GM19463 (cell line): Measurements from ENCODE around the gene WDR55.
"Not testable (repeated sequence)": the region's sequence is repeated elsewhere in the genome, so short reads cannot be mapped to it uniquely, and the experiment has no call there.

Source experiments
- ATAC-seq: cut with Tn5 transposase; IDR thresholded peaks from one replicate; pipeline ENCODE4 v1.9.1; 2021; ENCODE audit warnings: mild to moderate bottlenecking, moderate library complexity; ENCODE audit not compliant: unreplicated experiment

Gene WDR55

GRCh38 chr5:140642718-140643117 lies 22.0 kb upstream of the WDR55 start:
- ATAC-seq: no peak

DNA sequence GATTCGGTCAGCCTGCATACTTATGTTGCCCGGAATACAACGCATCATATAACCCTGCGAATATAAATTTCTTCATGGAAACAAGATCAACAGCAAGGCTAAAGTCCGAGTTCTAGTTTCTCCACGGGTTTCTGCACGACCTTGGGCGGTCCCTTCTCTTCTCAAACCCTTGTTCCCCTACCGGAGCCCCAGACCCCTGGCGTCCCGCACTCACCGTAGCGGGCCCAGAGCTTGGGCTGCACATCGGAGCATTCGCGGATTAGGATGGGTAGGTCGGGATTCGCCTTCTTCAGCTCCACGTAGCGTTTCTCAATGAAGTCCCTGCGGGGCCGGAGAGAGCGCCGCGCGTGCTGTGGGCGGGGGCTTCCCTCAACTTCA lies 17.7 kb upstream of the WDR55 start:
- ATAC-seq: peak; percentile 36

- no peak for ATAC-seq
Measured at GRCh38 chr5:140658870-140659269, 5.8 kb upstream of the WDR55 start.

DNA sequence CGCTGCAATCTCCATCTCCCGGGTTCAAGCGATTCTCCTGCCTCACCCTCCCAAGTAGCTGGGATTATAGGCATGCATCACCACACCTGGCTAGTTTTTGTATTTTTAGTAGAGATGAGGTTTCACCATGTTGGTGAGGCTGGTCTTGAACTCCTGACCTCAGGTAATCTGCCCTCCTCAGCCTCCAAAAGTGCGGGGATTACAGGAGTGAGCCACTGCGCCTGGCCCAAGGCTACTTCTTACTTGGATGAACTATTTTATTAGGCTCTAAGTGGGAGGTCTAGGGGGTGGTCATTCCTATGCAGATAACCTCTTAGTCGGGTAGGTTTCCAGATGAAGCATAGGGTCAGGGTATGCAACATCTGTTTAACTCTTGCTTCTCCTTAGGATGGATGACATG lies 4.3 kb upstream of the WDR55 start:
- ATAC-seq: not testable (repeated sequence)

DNA sequence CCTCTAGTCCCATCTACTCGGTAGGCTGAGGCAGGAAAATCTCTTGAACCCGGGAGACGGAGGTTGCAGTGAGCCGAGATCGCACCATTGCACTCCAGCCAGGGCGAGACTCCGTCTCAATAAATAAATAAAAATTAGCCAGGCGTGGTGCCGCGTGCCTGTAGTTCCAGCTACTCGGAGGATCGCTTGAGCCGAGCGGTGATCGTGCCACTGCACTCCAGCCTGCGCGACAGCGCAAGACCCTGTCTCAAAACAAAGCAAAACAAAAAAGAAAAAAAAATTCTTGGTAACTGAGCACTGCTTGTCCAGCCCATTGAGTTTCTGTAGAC lies 710 bp upstream of the WDR55 start:
- no peak for ATAC-seq

GRCh38 chr5:140671035-140671434 lies 6.3 kb downstream of the WDR55 start:
- ATAC-seq: not testable (repeated sequence)

- ATAC-seq: no peak
Measured at GRCh38 chr5:140671472-140672125, 6.9 kb downstream of the WDR55 start.

GRCh38 chr5:140672455-140673186 lies 7.9 kb downstream of the WDR55 start:
- ATAC-seq: no peak

- no peak for ATAC-seq
Measured at GRCh38 chr5:140673187-140673976, 8.7 kb downstream of the WDR55 start, which contains the start of gene DND1. Gene DND1 (minus strand): TSS chr5:140673576. CDS start chr5:140673542, 34 bp downstream.

DNA sequence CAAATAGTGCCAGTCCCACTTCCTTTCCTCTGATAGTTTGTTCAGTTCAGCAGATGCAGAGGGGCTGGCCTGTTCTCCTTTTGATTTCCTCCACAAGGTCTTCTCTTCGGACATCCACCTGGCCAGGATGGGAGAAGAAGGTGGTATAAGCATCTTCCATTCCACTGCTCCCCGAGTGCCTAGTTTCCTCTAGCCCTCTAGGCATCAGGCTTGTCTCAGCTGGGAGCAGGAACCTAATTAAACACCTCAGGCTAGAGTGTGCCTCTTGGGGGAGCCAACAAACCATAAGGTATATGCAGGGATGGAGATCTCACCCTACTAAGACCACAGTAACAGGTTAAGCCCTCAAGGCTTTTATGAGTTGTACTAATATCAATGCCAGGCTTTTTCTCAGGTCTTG lies 9.5 kb downstream of the WDR55 start:
- ATAC-seq: no peak

DNA sequence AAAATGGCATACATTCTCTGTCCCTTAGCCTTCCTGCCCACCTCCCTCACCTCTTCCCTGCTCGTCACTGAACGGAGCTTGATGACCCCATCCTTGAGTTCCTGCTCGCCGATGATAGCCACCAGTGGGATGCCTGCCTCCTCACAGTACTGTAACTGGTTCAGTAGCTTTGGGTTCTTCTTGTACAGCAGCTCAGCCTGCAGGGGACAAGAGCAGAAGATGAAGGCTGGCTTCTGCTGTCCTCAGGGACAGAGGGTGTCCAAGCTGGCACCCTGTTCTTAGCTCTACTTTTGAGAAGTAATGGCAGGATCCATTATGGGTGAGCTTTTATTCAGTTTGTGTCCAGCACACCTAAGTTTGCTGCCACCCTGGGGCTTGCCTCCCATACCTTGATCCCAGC lies 9.9 kb downstream of the WDR55 start:
- ATAC-seq: no peak

- peak; percentile 73 for ATAC-seq
Measured at GRCh38 chr5:140677947-140678346, 13.2 kb downstream of the WDR55 start.

- ATAC-seq: no peak
Measured at GRCh38 chr5:140678993-140679392, 14.3 kb downstream of the WDR55 start.

DNA sequence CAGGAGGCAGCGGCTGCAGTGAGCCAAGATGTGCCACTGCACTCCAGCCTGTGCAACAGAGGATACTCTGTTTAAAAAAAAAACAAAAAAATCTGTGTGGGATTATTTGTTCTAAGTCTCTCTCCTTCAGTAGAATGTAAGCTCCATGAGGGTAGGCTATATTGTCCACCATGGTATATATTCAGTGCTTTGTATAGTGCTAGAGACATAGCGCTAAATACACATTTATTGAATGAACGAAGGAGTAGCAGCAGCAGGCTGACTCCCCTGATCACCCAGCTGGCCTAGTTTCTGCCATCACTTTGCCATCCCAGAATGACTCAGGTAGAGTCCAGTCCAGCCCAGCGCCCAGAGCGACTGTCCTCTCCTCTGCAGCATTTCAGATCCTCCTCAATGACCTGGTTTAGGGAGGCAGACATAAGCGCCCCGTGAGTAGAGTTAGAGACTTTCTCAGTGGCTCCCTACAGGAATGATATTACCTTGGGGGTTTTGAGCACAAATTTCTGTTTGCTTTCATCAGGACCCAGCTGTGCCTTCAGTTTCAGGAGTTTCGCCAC lies 25.8 kb downstream of the WDR55 start:
- ATAC-seq: no peak

GRCh38 chr5:140690941-140691924 lies 26.5 kb downstream of the WDR55 start, which contains the start of the genes HARS1 and HARS2:
Gene HARS1 (minus strand): TSS chr5:140691370. CDS start chr5:140691304, 66 bp downstream.
Gene HARS2 (plus strand): TSS chr5:140691455. CDS start chr5:140691649, 194 bp downstream.
- ATAC-seq: peak; percentile 98

GRCh38 chr5:140694276-140694675 lies 29.6 kb downstream of the WDR55 start:
- ATAC-seq: no peak

DNA sequence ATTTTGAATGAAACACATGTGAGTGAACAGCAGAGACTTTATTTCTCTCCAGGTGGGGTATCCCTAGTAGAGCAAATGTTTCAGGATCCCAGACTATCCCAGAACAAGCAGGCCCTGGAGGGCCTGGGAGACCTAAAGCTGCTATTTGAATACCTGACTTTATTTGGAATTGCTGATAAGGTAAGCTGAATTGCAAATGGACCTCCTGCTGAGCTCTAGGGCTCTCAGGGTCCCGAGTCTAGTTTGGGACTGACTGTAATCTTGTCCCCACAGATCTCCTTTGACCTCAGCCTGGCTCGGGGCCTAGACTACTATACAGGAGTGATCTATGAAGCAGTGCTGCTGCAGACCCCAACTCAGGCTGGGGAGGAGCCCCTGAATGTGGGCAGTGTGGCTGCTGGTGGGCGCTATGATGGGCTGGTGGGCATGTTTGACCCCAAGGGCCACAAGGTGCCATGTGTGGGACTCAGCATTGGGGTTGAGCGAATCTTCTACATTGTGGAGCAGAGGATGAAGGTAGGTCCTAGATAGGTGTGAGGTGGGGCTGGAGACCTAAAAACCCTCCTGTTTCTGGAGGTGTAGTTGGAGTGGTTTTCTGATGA lies 32.3 kb downstream of the WDR55 start:
- ATAC-seq: no peak

DNA sequence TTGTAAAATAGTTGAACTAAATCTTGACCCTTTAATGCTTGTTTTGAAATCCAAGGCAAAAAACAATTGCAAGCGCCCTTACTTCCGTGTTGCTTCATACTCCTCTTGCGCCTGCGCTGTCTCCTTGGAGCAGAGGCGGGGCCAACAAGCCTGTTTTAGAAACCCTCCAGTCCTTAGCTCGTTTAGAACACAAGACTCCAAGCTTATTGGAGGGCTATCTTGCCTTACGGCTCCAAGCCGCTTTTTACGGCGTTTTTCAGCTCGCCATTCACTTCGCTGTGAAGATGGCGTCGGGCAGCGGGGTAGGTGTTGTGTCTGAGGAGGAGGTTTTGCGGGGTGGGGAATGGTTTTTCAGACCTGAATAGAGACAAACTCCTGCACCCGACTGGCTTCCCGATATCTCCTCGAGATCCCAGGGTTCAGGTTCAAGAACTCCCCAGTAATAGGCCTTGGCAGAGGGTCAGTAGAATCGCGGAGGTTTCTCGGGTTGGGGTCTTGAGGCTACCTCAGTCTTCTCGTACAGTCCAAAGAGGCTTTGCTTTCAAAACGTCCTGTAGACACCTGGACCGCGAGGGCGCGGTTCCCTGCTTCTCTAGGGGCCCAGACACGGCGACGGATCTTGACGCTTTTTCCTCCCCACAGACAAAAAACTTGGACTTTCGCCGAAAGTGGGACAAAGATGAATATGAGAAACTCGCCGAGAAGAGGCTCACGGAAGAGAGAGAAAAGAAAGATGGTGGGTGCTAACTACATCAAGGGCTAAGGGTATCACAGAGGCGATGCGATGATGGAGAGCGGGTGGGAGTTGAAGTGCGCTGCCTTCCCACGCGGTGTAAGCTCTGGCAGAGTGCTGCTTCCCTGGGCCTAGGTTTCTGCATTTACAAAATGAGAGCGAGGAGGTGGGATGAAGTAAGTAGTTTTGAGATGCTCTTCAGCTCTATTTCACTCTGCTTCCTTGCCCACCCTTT lies 35.8 kb downstream of the WDR55 start, which contains the start of gene ZMAT2:
ZMAT2 (plus strand) TSS at position 271 of the 968 bp plus-strand sequence; CDS start at position 285, 14 bp downstream.
- ATAC-seq: peak; percentile 96
